Endothelial cell of umbilical vein (primary cell): Measurements from ENCODE around the gene KLHL17. TPM values are rescaled to one million over a fixed set of nuclear protein-coding genes. Genes with fewer than 3 reads are reported as not detected.

Experiments used
- BruUV-seq: library from RNA; stranded (reverse); fragments of 400-500 nt; replicated peaks from 2 replicates; lab custom pipeline; 2021; lab: Mats Ljungman, UMichigan
- CTCF ChIA-PET: fragments of 300-600, 350-600 bp; sonication (Branson Sonifier 250); formaldehyde crosslinking; loops from one replicate; lab custom pipeline; 2021; ENCODE audit warnings: antibody characterized with exemption, inconsistent platforms; lab: Charles Lee
- POLR2A ChIA-PET: fragments of 300-600, 350-600 bp; sonication (Branson Sonifier 250); formaldehyde crosslinking; loops from one replicate; lab custom pipeline; 2021; ENCODE audit warnings: antibody characterized with exemption, inconsistent platforms; lab: Charles Lee
- DNase-seq: peaks from one replicate; pipeline ENCODE4 v3.0.0-alpha.2; 2011; ENCODE audit warnings: low read depth, low spot score
- FAIRE-seq: peaks from 2 replicates; lab custom pipeline; 2011; peaks lifted over from hg19 to GRCh38; lab: Jason Lieb, UNC
- H2AFZ ChIP-seq: 2 replicates; pipeline ENCODE4 v1.6.0; 2012; ENCODE audit warnings: low read depth, low read length, control low read depth, inconsistent platforms
- H3K27ac ChIP-seq: 2 replicates; pipeline ENCODE4 v1.5.1; 2011; ENCODE audit warnings: low read depth, mild to moderate bottlenecking, control low read depth, low read length, moderate library complexity; ENCODE audit not compliant: insufficient read depth
- H3K27me3 ChIP-seq, 2 experiments: 2 replicates each; pipeline versions ENCODE4 v1.6.0 to v1.6.1; 2011; ENCODE audit warnings: low read length in 2 of 2, mixed read lengths in 1 of 2; ENCODE audit not compliant: control insufficient read depth in 2 of 2, insufficient read depth in 2 of 2
- H3K36me3 ChIP-seq, 2 experiments: 2 replicates in 1 of 2; 3 replicates in 1 of 2; pipeline ENCODE4 v1.5.1; 2011; ENCODE audit warnings: low read length in 2 of 2, mild to moderate bottlenecking in 1 of 2, moderate library complexity in 1 of 2; ENCODE audit not compliant: control insufficient read depth in 2 of 2, insufficient read depth in 2 of 2; ENCODE audit errors: extremely low read depth in 1 of 2
- H3K4me1 ChIP-seq: 3 replicates; pipeline ENCODE4 v1.5.1; 2011; ENCODE audit warnings: mild to moderate bottlenecking, low read length; ENCODE audit not compliant: control insufficient read depth, insufficient read depth; ENCODE audit errors: extremely low read depth
- H3K4me2 ChIP-seq: 2 replicates; pipeline ENCODE4 v1.6.1; 2011; ENCODE audit warnings: low read length, control low read depth, mixed read lengths; ENCODE audit not compliant: insufficient read depth
- H3K4me3 ChIP-seq, 3 experiments: fragments of 200-600 bp in 1 of 3; sonication (generic), shearing (Covaris generic) in 1 of 3; replicated peaks in 1 of 3; 2 replicates each; pipeline ENCODE4 v1.5.1; 2011 to 2016; ENCODE audit warnings: control low read depth in 3 of 3, low read length in 3 of 3, mild to moderate bottlenecking in 2 of 3, inconsistent platforms in 1 of 3, low read depth in 1 of 3, moderate library complexity in 1 of 3; ENCODE audit not compliant: insufficient read depth in 1 of 3
- H3K79me2 ChIP-seq: 2 replicates; pipeline ENCODE4 v1.6.0; 2012; ENCODE audit warnings: low read length, inconsistent platforms; ENCODE audit not compliant: control insufficient read depth, insufficient read depth
- H3K9ac ChIP-seq: replicated peaks from 2 replicates; pipeline ENCODE3; 2011; ENCODE audit warnings: low read length, control low read depth; ENCODE audit not compliant: insufficient read depth; ENCODE audit errors: extremely low read depth
- H3K9me1 ChIP-seq: replicated peaks from 3 replicates; pipeline ENCODE4 v1.6.0; 2011; ENCODE audit warnings: mild to moderate bottlenecking, low read length; ENCODE audit not compliant: control insufficient read depth, insufficient read depth; ENCODE audit errors: extremely low read depth
- H3K9me3 ChIP-seq: replicated peaks from 2 replicates; pipeline ENCODE4 v1.5.1; 2012; ENCODE audit warnings: low read length, inconsistent platforms; ENCODE audit not compliant: control insufficient read depth, insufficient read depth
- H4K20me1 ChIP-seq: replicated peaks from 2 replicates; pipeline ENCODE3; 2011; ENCODE audit warnings: mild to moderate bottlenecking, low read length; ENCODE audit not compliant: control insufficient read depth, insufficient read depth; ENCODE audit errors: extremely low read depth
- CTCF ChIP-seq, 2 donors: IDR thresholded peaks; 1 replicate in 1 of 2; 2 replicates in 1 of 2; pipeline ENCODE4 v1.5.1; 2011; ENCODE audit warnings: low read length in 2 of 2, mild to moderate bottlenecking in 2 of 2, moderate library complexity in 2 of 2, control low read depth in 1 of 2, inconsistent platforms in 1 of 2, low read depth in 1 of 2; ENCODE audit not compliant: insufficient read depth in 1 of 2; ENCODE audit errors: extremely low read depth in 1 of 2
- EZH2 ChIP-seq: IDR thresholded peaks from 2 replicates; pipeline ENCODE4 v1.6.1; 2012; ENCODE audit warnings: borderline replicate concordance, low read depth, mild to moderate bottlenecking, moderate library complexity, low read length, inconsistent platforms; ENCODE audit not compliant: severe bottlenecking
- FOS ChIP-seq: IDR thresholded peaks from 2 replicates; pipeline ENCODE4 v1.6.1; 2011; ENCODE audit warnings: mild to moderate bottlenecking, low read length, moderate library complexity, borderline replicate concordance; ENCODE audit not compliant: insufficient read depth
- GATA2 ChIP-seq: IDR thresholded peaks from 2 replicates; pipeline ENCODE4 v1.7.0; 2011; ENCODE audit warnings: low read depth, mild to moderate bottlenecking, moderate library complexity, mixed read lengths, low read length; ENCODE audit not compliant: insufficient read length, insufficient read depth
- JUN ChIP-seq: IDR thresholded peaks from 2 replicates; pipeline ENCODE4 v1.6.1; 2011; ENCODE audit warnings: borderline replicate concordance, low read depth; ENCODE audit not compliant: insufficient read length, insufficient read depth
- MYC ChIP-seq: IDR thresholded peaks from one replicate; pipeline ENCODE4 v1.6.1; 2011; ENCODE audit warnings: mild to moderate bottlenecking, low read depth, low read length
- POLR2A ChIP-seq: IDR thresholded peaks from 2 replicates; pipeline ENCODE4 v1.6.1; 2012; ENCODE audit warnings: low read depth, mild to moderate bottlenecking, control low read depth, low read length
- POLR2AphosphoS5 ChIP-seq: IDR thresholded peaks from 2 replicates; pipeline ENCODE4 v1.6.1; 2012; ENCODE audit warnings: low read depth, mild to moderate bottlenecking, control low read depth, low read length, moderate library complexity; ENCODE audit not compliant: insufficient read depth
- dilution Hi-C: fragments of 300-500 bp; cut with MboI; formaldehyde crosslinking; loops from one replicate; pipeline ENCODE4 v1.15.0; 2019; ENCODE audit warnings: low sequenced_read_pairs; ENCODE audit not compliant: extremely low pct_ligation_motif_present
- intact Hi-C: fragments of 100-400 bp; cut with micrococcal nuclease; formaldehyde crosslinking; loops from one replicate; pipeline ENCODE4 v1.10.0; 2022
- polyA plus RNA-seq, 4 experiments: library from polyadenylated mRNA; depleted of rRNA in 3 of 4; stranded (reverse) in 3 of 4; unstranded in 1 of 4; fragments of >200 nt; gene quantifications; 2 replicates each; pipeline versions ENCODE4 v1.2.1 to v1.2.3, GENCODE V29; 2011 to 2012; ENCODE audit warnings: missing spikeins in 1 of 4
- total RNA-seq: library from RNA; stranded (reverse); gene quantifications from 2 replicates; pipeline ENCODE4 v1.2.3, GENCODE V29; 2021
- TF ChIP-seq, protein P1 (sequence below): IDR thresholded peaks from 2 replicates; pipeline ENCODE4 v1.6.1; 2011; ENCODE audit not compliant: insufficient read depth, insufficient read length

KLHL17 gene
- total and polyA plus RNA-seq, 2 donors (not counting 3 experiments of a cell fraction or from before 2014, with no cell fraction given) = 27.0 to 30.1 TPM

DNA sequence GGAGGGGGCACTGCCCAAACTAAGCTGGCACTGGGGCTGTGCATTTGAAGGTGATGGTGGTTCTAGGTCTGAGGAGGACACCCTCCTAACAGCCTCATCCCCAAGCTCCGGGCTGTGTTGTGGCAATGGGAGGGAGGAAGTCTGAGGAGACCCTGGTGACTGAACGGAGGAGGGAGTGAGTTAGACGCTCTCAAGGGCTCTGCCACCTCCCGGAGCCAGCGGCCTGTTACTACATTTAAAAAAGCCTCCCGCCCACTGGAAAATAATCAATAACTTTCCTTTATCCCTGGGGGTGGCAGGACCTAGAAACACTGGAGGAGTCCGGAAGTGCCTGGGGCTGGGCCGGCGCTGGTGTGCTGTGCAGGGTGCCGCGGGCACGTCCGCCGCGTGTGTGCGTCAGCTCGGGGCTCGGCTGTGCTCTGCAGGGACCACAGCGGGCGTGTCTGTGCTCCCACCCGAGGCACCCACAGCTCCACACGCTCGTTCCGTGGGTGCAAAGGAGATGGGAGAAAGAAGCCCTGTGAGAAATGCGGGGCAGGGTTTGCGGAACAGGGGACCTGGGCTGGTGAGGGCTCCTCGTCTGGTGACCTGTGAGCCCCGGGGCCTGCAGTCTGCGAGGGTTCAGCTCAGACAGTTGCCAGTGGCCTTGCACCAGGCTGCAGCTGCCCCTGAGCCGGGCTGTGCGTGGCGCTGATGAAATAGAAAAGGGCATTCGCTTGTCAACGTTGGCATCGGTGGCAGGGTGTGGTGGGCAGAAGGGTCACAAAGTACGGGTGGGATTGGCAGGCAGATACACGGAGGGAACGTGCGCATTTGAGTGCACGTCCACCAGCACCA is 31.3 kb upstream of the KLHL17 start:
- Histone ChIP-seq H3K27me3 (peaks cover 19 to 20% of the 10 kb centered on the region in 2 experiments), H4K20me1 (no peaks in the 10 kb centered on the region), H3K4me1 (no peaks in the 10 kb centered on the region), H3K9ac (no peak overlapping the region), H2AFZ (no peak overlapping the region), H3K36me3 (no peaks in the 10 kb centered on the region), H3K9me3 (no peaks in the 10 kb centered on the region), H3K27ac (no peak overlapping the region), H3K4me2 (no peak overlapping the region), H3K9me1 (no peaks in the 10 kb centered on the region), H3K79me2 (no peaks in the 10 kb centered on the region), H3K4me3 (no peak overlapping the region)
- TF ChIP-seq, protein P1, sequence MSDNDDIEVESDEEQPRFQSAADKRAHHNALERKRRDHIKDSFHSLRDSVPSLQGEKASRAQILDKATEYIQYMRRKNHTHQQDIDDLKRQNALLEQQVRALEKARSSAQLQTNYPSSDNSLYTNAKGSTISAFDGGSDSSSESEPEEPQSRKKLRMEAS = no peak
- TF ChIP-seq CTCF (IDR thresholded peaks at IDR 0.05; ENCODE audit: extremely low read depth in 1 of 2, insufficient read depth in 1 of 2, low read depth in 1 of 2, low read length in 2 of 2) (no peak), EZH2 (no peak), FOS (no peak), GATA2 (no peak), MYC (no peak), POLR2A (no peak), POLR2AphosphoS5 (no peak), JUN (no peak)
- intact Hi-C loops (no loop called here), dilution Hi-C loops (no loop called here)
- ChIA-PET CTCF (interaction anchor here (1.4 to 2.9 kb wide), 4 partner anchors 10 to 60 kb away, joined by 3 to 13 read pairs (median 4); no protein-coding TSS in a partner anchor), POLR2A (no interaction called here)
- FAIRE-seq (no peak), DNase-seq (no peak)
- no TSS peak for BruUV-seq
